ENCODE results near the gene TNXB.
"Not testable (repeated sequence)": the region's sequence is repeated elsewhere in the genome, so short reads cannot be mapped to it uniquely, and the experiment has no call there.

Gene TNXB

GRCh38 chr6:32013738-32014137, 95.4 kb downstream of the TNXB start:
- not testable (repeated sequence) for H3K4me1 Mint-ChIP-seq; DNase-seq (ENCODE audit: low spot score in 2 of 2); H3K4me3 Mint-ChIP-seq; H3K27me3 Mint-ChIP-seq; H3K9me3 Mint-ChIP-seq; H3K36me3 Mint-ChIP-seq (ENCODE audit: insufficient read depth); ATAC-seq (replicated peaks; ENCODE audit: extremely low read depth, poor library complexity, severe bottlenecking); H3K27ac Mint-ChIP-seq (ENCODE audit: low read depth)

- not testable (repeated sequence) for H3K4me3 Mint-ChIP-seq; ATAC-seq (replicated peaks; ENCODE audit: extremely low read depth, poor library complexity, severe bottlenecking); H3K4me1 Mint-ChIP-seq; H3K27ac Mint-ChIP-seq (ENCODE audit: low read depth); H3K9me3 Mint-ChIP-seq; H3K36me3 Mint-ChIP-seq (ENCODE audit: insufficient read depth); H3K27me3 Mint-ChIP-seq; DNase-seq (ENCODE audit: low spot score in 2 of 2)
These were observed 96.1 kb downstream of the TNXB start for GRCh38 chr6:32012941-32013617.

GRCh38 chr6:32010856-32011530, 98.1 kb downstream of the TNXB start:
- not testable (repeated sequence) for H3K27me3 Mint-ChIP-seq; ATAC-seq (replicated peaks; ENCODE audit: extremely low read depth, poor library complexity, severe bottlenecking); H3K36me3 Mint-ChIP-seq (ENCODE audit: insufficient read depth); H3K4me3 Mint-ChIP-seq; H3K4me1 Mint-ChIP-seq; H3K9me3 Mint-ChIP-seq; DNase-seq (ENCODE audit: low spot score in 2 of 2); H3K27ac Mint-ChIP-seq (ENCODE audit: low read depth)

DNA sequence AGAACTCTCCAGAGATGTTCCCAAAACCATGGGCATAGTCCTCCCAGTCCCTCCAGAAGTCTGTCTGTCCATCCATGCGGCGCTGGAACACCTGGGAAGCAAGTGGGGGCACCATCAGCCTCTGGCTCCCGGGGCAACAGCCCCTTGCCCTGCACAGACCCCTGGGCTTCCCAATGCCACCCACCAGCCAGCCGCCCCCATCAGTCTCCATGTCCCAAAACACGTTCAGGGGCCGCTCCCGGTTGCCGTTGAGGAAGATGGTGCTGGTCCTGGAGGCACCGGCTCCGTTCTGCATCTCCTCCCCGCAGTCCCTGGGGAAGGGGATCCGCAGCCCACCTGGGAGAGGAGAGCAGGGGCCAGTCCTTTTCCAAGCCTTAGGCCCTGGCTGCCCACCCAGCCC, 99.6 kb downstream of the TNXB start:
- not testable (repeated sequence) for H3K9me3 Mint-ChIP-seq; H3K36me3 Mint-ChIP-seq (ENCODE audit: insufficient read depth); H3K27me3 Mint-ChIP-seq; DNase-seq (ENCODE audit: low spot score in 2 of 2); H3K4me1 Mint-ChIP-seq; H3K27ac Mint-ChIP-seq (ENCODE audit: low read depth); H3K4me3 Mint-ChIP-seq; ATAC-seq (replicated peaks; ENCODE audit: extremely low read depth, poor library complexity, severe bottlenecking)

GRCh38 chr6:32008616-32009015, 100.5 kb downstream of the TNXB start:
- H3K36me3 Mint-ChIP-seq (ENCODE audit: insufficient read depth); H3K4me3 Mint-ChIP-seq; H3K27me3 Mint-ChIP-seq; H3K4me1 Mint-ChIP-seq; ATAC-seq (replicated peaks; ENCODE audit: extremely low read depth, poor library complexity, severe bottlenecking); H3K27ac Mint-ChIP-seq (ENCODE audit: low read depth); H3K9me3 Mint-ChIP-seq; DNase-seq (ENCODE audit: low spot score in 2 of 2): not testable (repeated sequence)

DNA sequence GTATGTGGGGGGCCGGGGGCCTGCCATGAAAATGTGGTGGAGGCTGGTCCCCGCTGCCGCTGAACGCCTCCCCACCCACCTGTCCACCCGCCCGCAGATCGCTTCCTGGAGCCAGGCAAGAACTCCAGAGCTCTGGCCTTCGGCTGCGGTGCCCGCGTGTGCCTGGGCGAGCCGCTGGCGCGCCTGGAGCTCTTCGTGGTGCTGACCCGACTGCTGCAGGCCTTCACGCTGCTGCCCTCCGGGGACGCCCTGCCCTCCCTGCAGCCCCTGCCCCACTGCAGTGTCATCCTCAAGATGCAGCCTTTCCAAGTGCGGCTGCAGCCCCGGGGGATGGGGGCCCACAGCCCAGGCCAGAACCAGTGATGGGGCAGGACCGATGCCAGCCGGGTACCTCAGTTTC, 101.1 kb downstream of the TNXB start:
- H3K27ac Mint-ChIP-seq (ENCODE audit: low read depth); ATAC-seq (replicated peaks; ENCODE audit: extremely low read depth, poor library complexity, severe bottlenecking); DNase-seq (ENCODE audit: low spot score in 2 of 2); H3K4me1 Mint-ChIP-seq; H3K9me3 Mint-ChIP-seq; H3K27me3 Mint-ChIP-seq; H3K4me3 Mint-ChIP-seq; H3K36me3 Mint-ChIP-seq (ENCODE audit: insufficient read depth): not testable (repeated sequence)

DNA sequence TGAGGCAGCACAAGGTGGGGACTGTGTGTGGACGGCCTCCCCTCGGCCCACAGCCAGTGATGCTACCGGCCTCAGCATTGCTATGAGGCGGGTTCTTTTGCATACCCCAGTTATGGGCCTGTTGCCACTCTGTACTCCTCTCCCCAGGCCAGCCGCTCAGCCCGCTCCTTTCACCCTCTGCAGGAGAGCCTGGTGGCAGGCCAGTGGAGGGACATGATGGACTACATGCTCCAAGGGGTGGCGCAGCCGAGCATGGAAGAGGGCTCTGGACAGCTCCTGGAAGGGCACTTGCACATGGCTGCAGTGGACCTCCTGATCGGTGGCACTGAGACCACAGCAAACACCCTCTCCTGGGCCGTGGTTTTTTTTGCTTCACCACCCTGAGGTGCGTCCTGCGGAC, 102.1 kb downstream of the TNXB start:
- not testable (repeated sequence) for ATAC-seq (replicated peaks; ENCODE audit: extremely low read depth, poor library complexity, severe bottlenecking); H3K27me3 Mint-ChIP-seq; H3K27ac Mint-ChIP-seq (ENCODE audit: low read depth); H3K4me1 Mint-ChIP-seq; H3K9me3 Mint-ChIP-seq; H3K4me3 Mint-ChIP-seq; DNase-seq (ENCODE audit: low spot score in 2 of 2); H3K36me3 Mint-ChIP-seq (ENCODE audit: insufficient read depth)

GRCh38 chr6:32005991-32006529, 103.1 kb downstream of the TNXB start:
- H3K4me1 Mint-ChIP-seq; H3K27me3 Mint-ChIP-seq; H3K4me3 Mint-ChIP-seq; H3K9me3 Mint-ChIP-seq; H3K27ac Mint-ChIP-seq (ENCODE audit: low read depth); ATAC-seq (replicated peaks; ENCODE audit: extremely low read depth, poor library complexity, severe bottlenecking); H3K36me3 Mint-ChIP-seq (ENCODE audit: insufficient read depth); DNase-seq (ENCODE audit: low spot score in 2 of 2): not testable (repeated sequence)

- not testable (repeated sequence) for H3K4me1 Mint-ChIP-seq; ATAC-seq (replicated peaks; ENCODE audit: extremely low read depth, poor library complexity, severe bottlenecking); H3K9me3 Mint-ChIP-seq; H3K27ac Mint-ChIP-seq (ENCODE audit: low read depth); H3K4me3 Mint-ChIP-seq; H3K36me3 Mint-ChIP-seq (ENCODE audit: insufficient read depth); H3K27me3 Mint-ChIP-seq; DNase-seq (ENCODE audit: low spot score in 2 of 2)
These were observed 103.6 kb downstream of the TNXB start for GRCh38 chr6:32005538-32005880.

- H3K27ac Mint-ChIP-seq (ENCODE audit: low read depth): peak overlapping the region; percentile 32
- H3K9me3 Mint-ChIP-seq; DNase-seq (ENCODE audit: low spot score in 2 of 2); H3K4me1 Mint-ChIP-seq; H3K4me3 Mint-ChIP-seq; H3K27me3 Mint-ChIP-seq; H3K36me3 Mint-ChIP-seq (ENCODE audit: insufficient read depth): not testable (repeated sequence)
- peak; percentile 94 for ATAC-seq (replicated peaks; ENCODE audit: extremely low read depth, poor library complexity, severe bottlenecking)
These were observed 104.1 kb downstream of the TNXB start for GRCh38 chr6:32004864-32005537.

DNA sequence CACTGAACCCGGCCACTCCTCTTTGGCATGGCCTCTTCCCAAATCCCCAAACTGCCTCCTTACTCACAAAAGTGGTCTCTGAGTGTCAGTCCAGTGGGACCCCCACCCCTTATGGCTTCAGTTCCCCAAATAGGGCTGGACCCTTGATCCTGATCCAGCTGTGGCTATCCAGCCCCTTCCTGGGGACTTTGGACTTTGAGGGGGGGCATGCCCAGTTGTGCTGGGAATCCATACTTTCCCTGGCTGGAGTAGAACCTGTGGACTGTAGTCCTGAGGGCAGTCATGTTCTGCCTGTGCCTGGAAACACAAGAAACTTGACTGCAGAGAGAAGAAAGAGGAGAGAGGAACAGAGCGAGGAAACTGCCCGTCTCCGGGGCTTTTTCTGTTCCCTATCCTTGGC, 104.7 kb downstream of the TNXB start:
- H3K27me3 Mint-ChIP-seq; ATAC-seq (replicated peaks; ENCODE audit: extremely low read depth, poor library complexity, severe bottlenecking); H3K36me3 Mint-ChIP-seq (ENCODE audit: insufficient read depth); H3K4me3 Mint-ChIP-seq; H3K9me3 Mint-ChIP-seq; H3K27ac Mint-ChIP-seq (ENCODE audit: low read depth); DNase-seq (ENCODE audit: low spot score in 2 of 2); H3K4me1 Mint-ChIP-seq: not testable (repeated sequence)

DNA sequence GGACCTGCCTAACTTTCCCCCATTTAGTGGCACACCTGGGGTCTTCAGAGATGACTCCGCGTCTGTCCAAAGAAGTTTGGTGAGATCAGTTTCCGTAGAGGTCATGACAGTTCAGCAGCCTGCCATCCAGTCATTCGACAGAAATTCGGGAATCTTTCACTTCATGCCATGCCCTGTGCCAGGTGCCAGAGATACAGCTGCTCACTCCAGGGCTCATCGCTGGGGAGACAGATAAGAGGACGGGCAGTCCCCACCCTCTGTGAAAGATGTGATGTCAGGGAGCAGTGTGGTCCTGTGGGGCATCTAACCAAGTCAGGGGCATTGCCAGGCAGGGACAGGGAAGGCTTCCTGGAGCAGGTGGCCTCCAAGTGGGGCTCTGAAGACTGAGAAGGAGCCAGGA, 105.8 kb downstream of the TNXB start:
- H3K36me3 Mint-ChIP-seq (ENCODE audit: insufficient read depth); H3K27me3 Mint-ChIP-seq; H3K9me3 Mint-ChIP-seq; H3K27ac Mint-ChIP-seq (ENCODE audit: low read depth); DNase-seq (ENCODE audit: low spot score in 2 of 2); H3K4me3 Mint-ChIP-seq; H3K4me1 Mint-ChIP-seq; ATAC-seq (replicated peaks; ENCODE audit: extremely low read depth, poor library complexity, severe bottlenecking): not testable (repeated sequence)

Data from central memory CD8-positive, alpha-beta T cell (primary cell).